PC-3 (cell line): ENCODE results near the gene FAM47E.

Experiments
- EZH2 ChIP-seq: fragments of 300-600 bp; sonication (generic); IDR thresholded peaks from one replicate; pipeline ENCODE4 v1.6.1; 2017; ENCODE audit warnings: antibody characterized with exemption, mild to moderate bottlenecking, low read length; ENCODE audit not compliant: unreplicated experiment
- EZH2phosphoT487 ChIP-seq: fragments of 300-600 bp; sonication (generic); IDR thresholded peaks from 2 replicates; pipeline ENCODE4 v1.6.1; 2018; ENCODE audit warnings: mild to moderate bottlenecking, antibody characterized with exemption, low read length, borderline replicate concordance
- TF ChIP-seq, protein P1 (sequence below): fragments of 300-600 bp; sonication (generic); conservative IDR thresholded peaks from 2 replicates; pipeline ENCODE4 v1.5.1; 2017; ENCODE audit warnings: antibody characterized with exemption, low read depth, mild to moderate bottlenecking, low read length

- TF ChIP-seq, protein P1, sequence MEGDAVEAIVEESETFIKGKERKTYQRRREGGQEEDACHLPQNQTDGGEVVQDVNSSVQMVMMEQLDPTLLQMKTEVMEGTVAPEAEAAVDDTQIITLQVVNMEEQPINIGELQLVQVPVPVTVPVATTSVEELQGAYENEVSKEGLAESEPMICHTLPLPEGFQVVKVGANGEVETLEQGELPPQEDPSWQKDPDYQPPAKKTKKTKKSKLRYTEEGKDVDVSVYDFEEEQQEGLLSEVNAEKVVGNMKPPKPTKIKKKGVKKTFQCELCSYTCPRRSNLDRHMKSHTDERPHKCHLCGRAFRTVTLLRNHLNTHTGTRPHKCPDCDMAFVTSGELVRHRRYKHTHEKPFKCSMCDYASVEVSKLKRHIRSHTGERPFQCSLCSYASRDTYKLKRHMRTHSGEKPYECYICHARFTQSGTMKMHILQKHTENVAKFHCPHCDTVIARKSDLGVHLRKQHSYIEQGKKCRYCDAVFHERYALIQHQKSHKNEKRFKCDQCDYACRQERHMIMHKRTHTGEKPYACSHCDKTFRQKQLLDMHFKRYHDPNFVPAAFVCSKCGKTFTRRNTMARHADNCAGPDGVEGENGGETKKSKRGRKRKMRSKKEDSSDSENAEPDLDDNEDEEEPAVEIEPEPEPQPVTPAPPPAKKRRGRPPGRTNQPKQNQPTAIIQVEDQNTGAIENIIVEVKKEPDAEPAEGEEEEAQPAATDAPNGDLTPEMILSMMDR = no peak
- TF ChIP-seq EZH2 (no peak), EZH2phosphoT487 (no peak)
Observed at GRCh38 chr4:76272073-76272472, 20.6 kb downstream of the FAM47E start.
